ENCODE results near the gene SH3RF2.

DNA sequence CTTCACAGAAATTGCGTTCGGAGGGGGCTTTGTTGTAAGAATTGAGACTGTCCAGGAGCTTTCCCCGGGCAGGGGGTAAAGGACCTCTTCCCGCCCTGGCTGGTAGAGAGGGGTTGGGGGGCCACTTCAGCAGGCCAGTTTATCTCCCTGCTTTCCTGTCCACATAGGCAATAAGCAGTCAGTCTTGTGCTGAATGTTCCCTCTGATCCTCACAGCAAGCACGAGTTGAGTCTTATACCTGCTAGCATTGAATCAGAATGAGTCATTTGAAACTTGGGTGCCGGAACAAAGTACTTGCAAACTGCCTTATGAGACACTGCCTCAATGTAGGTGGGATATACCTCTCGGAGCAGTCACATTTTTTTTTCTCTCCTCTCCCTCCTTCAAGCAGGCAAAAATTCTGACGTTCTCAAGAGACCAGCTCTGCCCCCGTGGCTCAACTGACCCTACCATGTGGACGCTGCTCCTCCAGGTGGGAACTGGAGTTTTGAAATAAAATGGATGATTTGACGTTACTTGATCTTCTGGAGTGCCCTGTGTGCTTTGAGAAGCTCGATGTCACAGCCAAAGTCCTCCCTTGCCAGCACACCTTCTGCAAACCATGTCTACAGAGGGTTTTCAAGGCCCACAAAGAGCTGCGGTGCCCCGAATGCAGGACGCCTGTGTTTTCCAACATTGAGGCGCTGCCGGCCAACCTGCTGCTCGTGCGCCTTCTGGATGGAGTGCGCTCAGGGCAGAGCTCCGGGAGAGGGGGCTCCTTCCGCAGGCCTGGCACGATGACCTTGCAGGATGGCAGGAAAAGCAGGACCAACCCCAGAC lies 1.3 kb downstream of the SH3RF2 start:
- no peak for TF ChIP-seq ZNF561 (CRISPR knock-in tag; conservative IDR thresholded peaks at IDR 0.05)
- TF ChIP-seq EZH2 (IDR thresholded peaks at IDR 0.05; ENCODE audit: borderline replicate concordance, low read depth, low read length) = no peak
- TF ChIP-seq, protein P1, sequence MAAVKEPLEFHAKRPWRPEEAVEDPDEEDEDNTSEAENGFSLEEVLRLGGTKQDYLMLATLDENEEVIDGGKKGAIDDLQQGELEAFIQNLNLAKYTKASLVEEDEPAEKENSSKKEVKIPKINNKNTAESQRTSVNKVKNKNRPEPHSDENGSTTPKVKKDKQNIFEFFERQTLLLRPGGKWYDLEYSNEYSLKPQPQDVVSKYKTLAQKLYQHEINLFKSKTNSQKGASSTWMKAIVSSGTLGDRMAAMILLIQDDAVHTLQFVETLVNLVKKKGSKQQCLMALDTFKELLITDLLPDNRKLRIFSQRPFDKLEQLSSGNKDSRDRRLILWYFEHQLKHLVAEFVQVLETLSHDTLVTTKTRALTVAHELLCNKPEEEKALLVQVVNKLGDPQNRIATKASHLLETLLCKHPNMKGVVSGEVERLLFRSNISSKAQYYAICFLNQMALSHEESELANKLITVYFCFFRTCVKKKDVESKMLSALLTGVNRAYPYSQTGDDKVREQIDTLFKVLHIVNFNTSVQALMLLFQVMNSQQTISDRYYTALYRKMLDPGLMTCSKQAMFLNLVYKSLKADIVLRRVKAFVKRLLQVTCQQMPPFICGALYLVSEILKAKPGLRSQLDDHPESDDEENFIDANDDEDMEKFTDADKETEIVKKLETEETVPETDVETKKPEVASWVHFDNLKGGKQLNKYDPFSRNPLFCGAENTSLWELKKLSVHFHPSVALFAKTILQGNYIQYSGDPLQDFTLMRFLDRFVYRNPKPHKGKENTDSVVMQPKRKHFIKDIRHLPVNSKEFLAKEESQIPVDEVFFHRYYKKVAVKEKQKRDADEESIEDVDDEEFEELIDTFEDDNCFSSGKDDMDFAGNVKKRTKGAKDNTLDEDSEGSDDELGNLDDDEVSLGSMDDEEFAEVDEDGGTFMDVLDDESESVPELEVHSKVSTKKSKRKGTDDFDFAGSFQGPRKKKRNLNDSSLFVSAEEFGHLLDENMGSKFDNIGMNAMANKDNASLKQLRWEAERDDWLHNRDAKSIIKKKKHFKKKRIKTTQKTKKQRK (IDR thresholded peaks at IDR 0.05; ENCODE audit: borderline replicate concordance, low read depth, low read length) = no peak

Data from K562 (cell line).